Tibial nerve (tissue), 4 donors: ENCODE results near the gene SLC38A10. TPM values are rescaled to one million over a fixed set of nuclear protein-coding genes. Genes with fewer than 3 reads are reported as not detected.

Experiments
- DNase-seq, 2 donors: peaks; one replicate each; pipeline ENCODE4 v3.0.0-alpha.2; 2019; ENCODE audit warnings: low spot score in 2 of 2
- H3K27ac ChIP-seq, 4 donors: fragments of 200-600 bp; sonication (generic) in 3 of 4; one replicate each; pipeline ENCODE4 v1.5.1; 2017 to 2019; ENCODE audit warnings: mild to moderate bottlenecking in 1 of 4
- H3K27me3 ChIP-seq, 2 donors: fragments of 200-600 bp; sonication (generic) in 1 of 2; one replicate each; pipeline versions ENCODE4 v1.5.1 to v1.6.0; 2017 to 2019
- H3K36me3 ChIP-seq, 3 donors: fragments of 200-600 bp; sonication (generic); one replicate each; pipeline ENCODE4 v1.5.1; 2018 to 2019
- H3K4me1 ChIP-seq, 4 donors: fragments of 200-600 bp; sonication (generic) in 3 of 4; one replicate each; pipeline ENCODE4 v1.5.1; 2017 to 2019
- H3K4me3 ChIP-seq, 4 donors: fragments of 200-600 bp; sonication (generic) in 3 of 4; one replicate each; pipeline ENCODE4 v1.5.1; 2017 to 2019; ENCODE audit warnings: mild to moderate bottlenecking in 1 of 4, moderate library complexity in 1 of 4
- H3K9me3 ChIP-seq, 4 donors: fragments of 200-600 bp; sonication (generic) in 3 of 4; one replicate each; pipeline ENCODE4 v1.5.1; 2017 to 2019
- EP300 ChIP-seq, 2 donors: sonication (generic); formaldehyde crosslinking; IDR thresholded peaks; one replicate each; pipeline ENCODE4 v1.6.1; 2017; ENCODE audit warnings: antibody characterized with exemption in 2 of 2, mild to moderate bottlenecking in 1 of 2
- POLR2A ChIP-seq, 2 donors: fragments of 450-650 bp; IDR thresholded peaks; one replicate each; pipeline ENCODE4 v1.6.1; 2017; ENCODE audit warnings: antibody characterized with exemption in 2 of 2, mild to moderate bottlenecking in 2 of 2, moderate library complexity in 2 of 2
- WGBS, 2 donors: methylation state at CpG; one replicate each; pipeline ENCODE4 v1.1.5; 2018; 5-methylcytosine and 5-hydroxymethylcytosine counted together
- total RNA-seq, 4 donors: library from RNA; depleted of rRNA; stranded (reverse); fragments of >200 nt; gene quantifications; one replicate each; pipeline ENCODE4 v1.1.0, GENCODE V29; 2016
- TF ChIP-seq, protein P1 (sequence below), 5 experiments: fragments of 200-600 bp in 3 of 5; fragments of 450-650 bp in 2 of 5; sonication (generic) in 3 of 5; IDR thresholded peaks; one replicate each; pipeline ENCODE4 v1.5.1; 2016 to 2019; ENCODE audit warnings: antibody characterized with exemption in 5 of 5, mild to moderate bottlenecking in 3 of 5, moderate library complexity in 2 of 5

The SLC38A10 gene
- total RNA-seq, 4 donors from 2014 or later, result 80.0 to 149 (median 123) TPM

- peaks cover 0 to 37% (median 0%) of the 10 kb centered on the region in 3 donors for H3K36me3 ChIP-seq
- peaks cover 0 to 19% (median 11%) of the 10 kb centered on the region in 4 donors for H3K4me1 ChIP-seq
- no peak for TF ChIP-seq POLR2A (IDR thresholded peaks at IDR 0.05)
- TF ChIP-seq, protein P1, sequence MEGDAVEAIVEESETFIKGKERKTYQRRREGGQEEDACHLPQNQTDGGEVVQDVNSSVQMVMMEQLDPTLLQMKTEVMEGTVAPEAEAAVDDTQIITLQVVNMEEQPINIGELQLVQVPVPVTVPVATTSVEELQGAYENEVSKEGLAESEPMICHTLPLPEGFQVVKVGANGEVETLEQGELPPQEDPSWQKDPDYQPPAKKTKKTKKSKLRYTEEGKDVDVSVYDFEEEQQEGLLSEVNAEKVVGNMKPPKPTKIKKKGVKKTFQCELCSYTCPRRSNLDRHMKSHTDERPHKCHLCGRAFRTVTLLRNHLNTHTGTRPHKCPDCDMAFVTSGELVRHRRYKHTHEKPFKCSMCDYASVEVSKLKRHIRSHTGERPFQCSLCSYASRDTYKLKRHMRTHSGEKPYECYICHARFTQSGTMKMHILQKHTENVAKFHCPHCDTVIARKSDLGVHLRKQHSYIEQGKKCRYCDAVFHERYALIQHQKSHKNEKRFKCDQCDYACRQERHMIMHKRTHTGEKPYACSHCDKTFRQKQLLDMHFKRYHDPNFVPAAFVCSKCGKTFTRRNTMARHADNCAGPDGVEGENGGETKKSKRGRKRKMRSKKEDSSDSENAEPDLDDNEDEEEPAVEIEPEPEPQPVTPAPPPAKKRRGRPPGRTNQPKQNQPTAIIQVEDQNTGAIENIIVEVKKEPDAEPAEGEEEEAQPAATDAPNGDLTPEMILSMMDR (IDR thresholded peaks at IDR 0.05), result no peak
- TF ChIP-seq EP300 (IDR thresholded peaks at IDR 0.05), result no peak
- no peaks in the 10 kb centered on the region for H3K9me3 ChIP-seq
- no peak for DNase-seq
- no peak overlapping the region for H3K27ac ChIP-seq
- H3K4me3 ChIP-seq, result no peak overlapping the region
- H3K27me3 ChIP-seq, result no peaks in the 10 kb centered on the region
- 85 to 90% methylated on average over 13 of the region's 13 CpGs for WGBS, 2 donors
Observed at GRCh38 chr17:81218459-81218858, 76.6 kb downstream of the SLC38A10 start.

- H3K27ac ChIP-seq, result no peak overlapping the region
- no peak overlapping the region for H3K4me3 ChIP-seq
- H3K9me3 ChIP-seq, result no peaks in the 10 kb centered on the region
- H3K27me3 ChIP-seq, result no peaks in the 10 kb centered on the region
- TF ChIP-seq, protein P1 (IDR thresholded peaks at IDR 0.05), result no peak
- TF ChIP-seq EP300 (IDR thresholded peaks at IDR 0.05) (no peak), POLR2A (IDR thresholded peaks at IDR 0.05) (no peak)
- peaks cover 0 to 37% (median 0%) of the 10 kb centered on the region in 3 donors for H3K36me3 ChIP-seq
- peaks cover 0 to 14% (median 11%) of the 10 kb centered on the region in 4 donors for H3K4me1 ChIP-seq
- no peak for DNase-seq
- WGBS, 2 donors, result 85 to 89% methylated on average over 18 of the region's 18 CpGs
Observed at GRCh38 chr17:81217491-81217890, 77.6 kb downstream of the SLC38A10 start.

GRCh38 chr17:81213978-81214377, 81.1 kb downstream of the SLC38A10 start:
- 93 to 95% methylated on average over 8 of the region's 8 CpGs for WGBS, 2 donors
- Histone ChIP-seq H3K4me1 (no peaks in the 10 kb centered on the region), H3K36me3 (peaks cover 0 to 25% (median 0%) of the 10 kb centered on the region in 3 donors), H3K27me3 (no peaks in the 10 kb centered on the region), H3K27ac (no peak overlapping the region), H3K4me3 (no peak overlapping the region), H3K9me3 (no peaks in the 10 kb centered on the region)
- TF ChIP-seq, protein P1 (IDR thresholded peaks at IDR 0.05), result no peak
- TF ChIP-seq EP300 (IDR thresholded peaks at IDR 0.05), result no peak
- TF ChIP-seq POLR2A (IDR thresholded peaks at IDR 0.05), result no peak
- no peak for DNase-seq

DNA sequence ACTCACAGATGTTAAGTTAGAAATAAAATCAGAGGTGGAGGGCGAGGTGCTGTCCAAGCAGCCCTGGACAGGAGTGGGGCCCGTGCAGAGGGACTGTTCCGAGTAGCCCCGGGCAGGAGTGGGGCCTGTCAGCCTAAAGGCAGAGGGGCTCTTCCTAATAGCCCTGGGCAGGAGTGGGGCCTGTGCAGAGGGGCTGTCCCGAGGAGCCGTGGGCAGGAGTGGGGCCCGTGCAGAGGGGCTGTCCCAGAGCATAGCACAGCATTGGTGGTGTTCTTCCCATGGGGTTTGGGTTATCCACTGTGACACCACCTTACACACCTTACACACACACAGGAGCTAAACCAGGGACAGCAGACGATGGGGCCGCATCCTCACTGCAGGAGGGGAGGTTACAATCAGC, 82.7 kb downstream of the SLC38A10 start:
- TF ChIP-seq, protein P1 (IDR thresholded peaks at IDR 0.05), result no peak
- no peak for TF ChIP-seq EP300 (IDR thresholded peaks at IDR 0.05)

DNA sequence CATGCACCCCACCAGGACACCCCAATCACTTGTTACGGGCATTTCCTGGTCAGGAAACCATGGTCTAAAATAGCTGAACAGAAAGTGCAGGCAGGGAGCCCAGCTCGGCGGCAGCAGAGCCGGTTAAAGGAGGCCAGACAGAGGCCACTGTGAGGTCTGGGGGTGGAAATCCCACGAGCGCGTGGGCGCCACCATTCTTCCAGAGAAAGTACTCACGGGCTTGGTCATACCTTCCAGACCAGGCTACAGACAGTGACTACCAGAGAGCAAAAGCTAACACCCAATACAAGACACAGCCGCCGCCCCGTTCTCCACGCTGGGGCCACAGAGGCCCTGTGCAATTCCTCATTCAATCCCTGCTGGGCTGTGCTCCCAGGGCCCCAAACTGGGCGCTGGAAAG, 84.2 kb downstream of the SLC38A10 start:
- no peak overlapping the region for H3K27ac ChIP-seq
- H3K27me3 ChIP-seq, result no peaks in the 10 kb centered on the region
- no peak for DNase-seq
- H3K36me3 ChIP-seq, result peaks cover 0 to 22% (median 0%) of the 10 kb centered on the region in 3 donors
- H3K4me1 ChIP-seq, result no peaks in the 10 kb centered on the region
- H3K9me3 ChIP-seq, result no peaks in the 10 kb centered on the region
- H3K4me3 ChIP-seq, result no peak overlapping the region
- TF ChIP-seq EP300 (IDR thresholded peaks at IDR 0.05) (no peak), POLR2A (IDR thresholded peaks at IDR 0.05) (no peak)
- TF ChIP-seq, protein P1 (IDR thresholded peaks at IDR 0.05), result no peak
- WGBS, 2 donors, result 52 to 62% methylated on average over 14 of the region's 14 CpGs

More for the DNA sequence above, 82.7 kb downstream of the SLC38A10 start:
- Histone ChIP-seq H3K36me3 (peaks cover 0 to 19% (median 0%) of the 10 kb centered on the region in 3 donors), H3K4me3 (no peak overlapping the region), H3K27ac (no peak overlapping the region), H3K9me3 (no peaks in the 10 kb centered on the region), H3K27me3 (no peaks in the 10 kb centered on the region), H3K4me1 (no peaks in the 10 kb centered on the region)
- DNase-seq, result no peak
- WGBS, 2 donors, result 82 to 84% methylated on average over 9 of the region's 9 CpGs
